Measurements from ENCODE around the gene DIPK1B.
A peak's percentile ranks its signal among the peaks of the same experiment; 100 is the strongest.

DIPK1B gene

DNA sequence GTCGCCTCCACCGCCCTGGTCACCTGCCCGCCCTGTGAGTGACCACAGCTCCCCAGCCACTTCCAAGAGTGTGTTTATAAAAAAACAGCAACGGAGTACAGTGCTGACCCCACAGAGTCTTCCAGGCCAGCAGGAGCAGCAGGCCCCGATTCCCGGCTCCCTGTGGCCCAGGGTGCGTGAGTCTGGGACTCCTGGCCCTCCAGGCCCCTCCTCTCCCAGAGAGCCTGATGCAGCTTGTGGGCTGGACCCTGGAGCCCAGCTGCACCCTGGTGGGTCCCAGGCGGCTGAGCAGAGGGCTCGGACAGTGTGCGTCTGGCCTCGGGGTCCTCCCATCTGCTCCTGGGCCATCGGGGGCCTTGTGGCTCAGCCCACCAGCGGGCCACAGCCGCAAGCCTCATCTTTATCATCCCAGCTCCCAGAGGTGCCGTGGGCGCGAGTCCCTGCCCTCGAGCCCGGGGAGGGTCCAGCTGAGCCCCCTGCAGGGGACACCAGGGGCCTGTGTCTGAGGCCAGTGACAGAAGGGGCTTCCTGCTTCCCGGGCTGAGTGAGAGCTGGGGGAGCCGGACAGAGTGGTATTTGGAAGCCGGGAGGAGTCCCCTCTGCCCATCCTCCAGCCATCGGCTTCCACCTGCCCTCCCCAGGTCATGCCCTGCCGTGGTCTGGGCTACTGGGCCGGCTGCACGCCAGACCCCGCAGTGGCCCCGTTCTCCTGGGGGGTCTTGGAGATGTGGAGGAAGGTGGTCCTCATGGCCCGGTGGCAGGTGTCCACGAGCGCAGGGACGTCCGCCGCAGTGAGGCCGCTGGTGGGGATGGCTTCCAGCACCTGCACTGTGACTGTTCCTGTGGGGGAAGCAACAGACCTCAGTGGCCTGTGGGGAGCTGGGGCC, 39.0 kb upstream of the DIPK1B start:
- no peak for DNase-seq (ENCODE audit: low read depth, low spot score)

DNA sequence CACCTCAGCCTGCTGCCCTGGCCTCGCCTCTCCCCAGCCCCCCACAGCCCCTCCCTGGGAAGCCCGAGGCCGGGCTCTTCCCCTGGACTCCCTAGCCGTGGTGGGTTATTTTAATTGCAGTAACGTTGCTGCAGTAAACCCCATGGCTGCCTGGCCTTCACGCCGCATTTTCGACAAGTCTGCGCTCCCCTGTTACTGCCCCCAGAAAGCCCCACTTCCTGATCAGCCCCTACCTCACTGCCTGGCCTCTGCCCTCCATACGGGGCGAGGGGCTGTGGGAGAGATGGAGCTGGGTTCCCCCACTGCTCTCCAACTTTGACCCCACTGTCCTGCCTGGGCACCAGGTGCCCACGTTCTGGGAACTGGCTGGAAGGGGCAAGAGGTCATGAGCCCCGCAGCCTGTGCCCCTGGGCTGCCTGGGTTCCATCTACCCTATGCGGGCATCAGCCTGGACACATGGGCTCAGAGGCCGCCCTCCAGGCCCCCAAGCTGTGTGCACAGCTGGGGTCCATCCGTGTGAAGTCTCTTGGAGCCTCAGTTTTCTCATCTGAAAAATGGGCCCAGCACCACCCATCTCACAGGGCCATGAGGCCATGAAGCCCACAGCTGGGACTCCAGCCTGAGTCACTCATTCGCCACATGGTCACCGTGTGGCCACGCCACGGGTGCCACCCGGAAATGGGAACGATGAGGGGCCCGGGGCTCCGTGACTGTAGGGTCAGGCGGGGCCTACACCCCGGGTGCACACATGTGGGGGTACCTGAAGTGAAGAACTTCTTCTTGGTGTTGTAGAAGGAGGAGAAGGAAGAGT, 38.2 kb upstream of the DIPK1B start:
- no peak for DNase-seq (ENCODE audit: low read depth, low spot score)

DNA sequence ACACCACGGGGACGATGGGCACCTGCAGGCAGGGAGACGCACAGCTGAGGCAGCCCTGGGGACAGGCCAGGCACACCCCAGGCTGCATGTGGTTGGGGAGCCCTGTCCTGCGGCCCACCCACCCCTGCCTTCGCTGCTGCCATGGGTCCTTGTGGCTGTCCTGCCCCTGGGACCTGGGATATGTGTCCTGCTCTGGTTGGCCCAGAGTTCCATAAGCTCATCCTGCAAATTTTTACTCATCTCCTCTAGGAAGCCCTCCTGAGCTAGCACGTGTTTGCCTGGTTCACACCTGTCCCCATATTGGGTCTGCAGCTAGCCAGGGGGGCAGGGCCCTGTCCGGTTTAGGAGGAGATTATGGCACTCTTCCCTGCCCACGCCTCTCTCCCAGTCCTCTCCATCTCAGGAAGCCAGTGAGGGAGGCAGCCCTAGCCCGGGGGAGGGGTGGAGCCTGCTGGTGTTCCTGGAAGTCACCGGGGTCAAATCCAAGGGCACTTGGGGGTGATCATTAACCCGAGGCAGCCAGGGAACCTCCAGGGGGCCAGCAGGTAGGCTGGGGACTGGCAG, 37.5 kb upstream of the DIPK1B start:
- DNase-seq (ENCODE audit: low read depth, low spot score) = no peak

DNA sequence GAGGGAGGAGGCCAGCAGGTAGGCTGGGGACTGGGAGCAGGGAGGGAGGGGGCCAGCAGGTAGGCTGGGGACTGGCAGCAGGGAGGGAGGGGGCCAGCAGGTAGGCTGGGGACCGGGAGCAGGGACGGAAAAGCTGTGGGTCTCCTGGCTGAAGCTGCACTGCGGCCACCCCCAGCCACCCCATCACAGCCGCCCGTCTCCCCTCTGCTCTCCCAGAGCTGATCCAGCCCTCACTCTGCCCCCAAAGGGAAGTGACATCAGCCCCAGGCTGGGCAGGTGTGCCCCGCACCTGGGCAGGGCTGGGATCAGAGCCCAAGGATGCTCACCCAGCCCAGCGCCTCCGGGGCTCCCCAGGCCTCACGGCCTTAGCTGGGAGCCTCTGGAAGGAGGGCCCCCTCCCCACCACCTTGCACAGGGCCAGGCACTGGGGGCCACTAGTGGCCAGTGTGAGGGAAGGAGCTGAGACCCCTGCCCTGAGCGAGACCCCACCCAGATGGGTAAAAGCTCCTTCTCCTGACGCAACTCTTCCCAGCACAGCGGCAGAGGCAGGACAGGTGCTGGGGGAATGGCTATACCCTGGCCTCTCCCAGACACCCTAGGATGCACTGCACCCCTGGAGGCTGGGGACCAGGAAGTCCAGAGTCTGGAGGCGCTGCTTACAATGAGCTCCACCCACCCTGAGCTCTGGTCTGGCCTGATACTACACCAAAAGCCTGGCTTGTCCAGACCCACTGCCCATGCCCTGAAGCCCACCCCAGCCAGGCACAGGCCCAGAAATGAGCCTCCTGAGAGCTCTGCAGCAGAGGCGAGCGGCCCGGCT, 36.7 kb upstream of the DIPK1B start:
- no peak for DNase-seq (ENCODE audit: low read depth, low spot score)

DNA sequence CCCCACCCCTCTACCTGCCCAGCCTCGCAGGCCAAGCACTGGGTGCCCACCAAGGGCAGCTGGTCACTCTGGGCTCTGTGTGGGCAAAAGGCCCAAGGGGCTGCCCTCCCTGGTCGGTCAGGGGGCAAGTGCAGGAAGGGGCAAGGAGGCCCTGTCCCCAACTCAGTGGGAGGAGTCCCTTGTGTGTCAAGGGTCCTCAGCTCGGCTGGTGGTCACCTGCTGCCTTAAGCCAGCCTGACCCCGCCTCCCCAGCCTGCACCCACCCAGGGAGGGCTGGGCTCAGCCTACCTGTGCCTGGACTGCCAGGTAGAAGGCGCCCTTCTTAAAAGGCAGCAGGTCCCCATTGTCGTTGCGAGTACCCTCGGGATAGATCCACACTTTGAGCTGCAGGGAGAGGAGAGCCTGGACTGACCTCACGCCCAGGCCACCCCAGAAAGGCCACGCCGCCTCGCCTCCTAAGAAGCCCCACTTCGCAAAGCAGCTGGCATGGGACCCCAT, 36.0 kb upstream of the DIPK1B start:
- DNase-seq (ENCODE audit: low read depth, low spot score) = no peak

DNA sequence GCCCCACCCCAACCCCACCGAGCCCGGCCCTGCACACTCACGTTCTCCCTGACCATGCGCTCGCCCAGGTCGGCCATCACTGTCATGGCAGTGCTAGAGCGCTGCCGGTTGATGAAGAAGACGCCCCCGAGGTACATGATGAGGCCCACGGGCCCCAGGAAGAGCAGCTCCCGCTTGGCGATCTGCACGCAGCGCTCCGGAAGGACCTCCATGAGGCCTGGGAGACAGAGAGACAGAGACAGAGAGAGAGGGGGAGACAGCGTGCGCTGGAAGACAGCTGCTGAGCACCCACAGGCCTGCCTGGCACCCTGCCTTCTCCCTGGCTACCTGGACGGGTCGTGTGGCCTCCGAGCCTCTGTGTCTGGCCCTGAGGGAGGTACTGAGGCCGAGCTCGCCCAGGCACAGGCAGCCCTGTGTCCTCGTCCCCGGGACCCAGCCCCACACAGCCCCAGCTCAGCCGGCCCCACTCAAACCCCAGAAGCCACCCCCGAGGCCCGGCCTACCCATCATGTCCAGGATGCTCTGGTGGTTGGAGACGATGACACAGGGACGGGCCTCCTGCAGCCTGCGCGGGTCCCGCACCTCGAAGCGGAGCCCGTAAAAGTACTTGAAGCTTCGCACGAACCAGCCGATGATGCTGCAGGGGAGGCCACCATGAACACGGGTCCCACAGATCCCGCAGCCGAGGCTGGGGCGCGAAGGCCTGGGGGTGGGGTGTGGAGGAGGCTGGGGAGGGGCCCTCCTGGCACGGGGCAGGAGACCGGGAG, 35.3 kb upstream of the DIPK1B start:
- DNase-seq (ENCODE audit: low read depth, low spot score) = no peak

DNA sequence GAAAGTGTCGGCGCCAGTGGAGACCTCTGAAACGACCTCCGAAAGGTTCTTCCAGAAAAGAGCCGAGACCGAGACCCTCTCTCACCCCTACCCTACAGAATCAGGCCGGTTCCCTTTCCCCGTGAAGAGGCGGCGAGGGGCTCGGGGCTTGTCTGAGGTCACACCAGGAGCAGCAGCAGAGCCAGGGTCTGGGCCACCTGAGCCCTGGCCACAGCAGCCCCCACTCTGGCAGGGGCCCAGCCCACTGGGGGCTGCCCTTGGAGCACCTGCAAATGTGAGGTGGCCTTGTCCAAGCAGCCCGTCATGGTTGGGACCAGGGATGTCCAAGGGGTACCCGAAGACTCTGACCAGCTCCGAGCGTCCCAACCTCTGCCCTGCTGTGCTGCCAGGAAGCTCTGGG, 34.3 kb upstream of the DIPK1B start:
- no peak for DNase-seq (ENCODE audit: low read depth, low spot score)

DNA sequence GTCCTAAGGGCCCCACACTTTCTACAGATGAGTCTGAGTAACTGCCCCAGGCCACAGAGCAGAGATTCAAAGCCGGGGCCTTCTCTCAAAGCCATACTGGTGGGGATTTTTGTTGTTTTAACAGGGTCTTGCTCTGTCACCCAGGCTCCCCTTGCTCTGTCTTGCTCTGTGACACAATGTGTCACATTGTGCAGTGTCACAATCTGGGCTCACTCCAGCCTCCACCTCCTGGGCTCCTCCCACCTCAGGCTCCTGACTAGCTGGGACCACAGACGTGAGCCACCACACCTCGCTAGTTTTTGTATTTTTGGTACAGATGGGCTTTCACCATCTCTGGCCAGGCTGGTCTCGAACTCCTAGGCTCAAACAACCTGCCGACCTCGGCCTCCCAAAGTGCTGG, 33.7 kb upstream of the DIPK1B start:
- DNase-seq (ENCODE audit: low read depth, low spot score) = no peak

DNA sequence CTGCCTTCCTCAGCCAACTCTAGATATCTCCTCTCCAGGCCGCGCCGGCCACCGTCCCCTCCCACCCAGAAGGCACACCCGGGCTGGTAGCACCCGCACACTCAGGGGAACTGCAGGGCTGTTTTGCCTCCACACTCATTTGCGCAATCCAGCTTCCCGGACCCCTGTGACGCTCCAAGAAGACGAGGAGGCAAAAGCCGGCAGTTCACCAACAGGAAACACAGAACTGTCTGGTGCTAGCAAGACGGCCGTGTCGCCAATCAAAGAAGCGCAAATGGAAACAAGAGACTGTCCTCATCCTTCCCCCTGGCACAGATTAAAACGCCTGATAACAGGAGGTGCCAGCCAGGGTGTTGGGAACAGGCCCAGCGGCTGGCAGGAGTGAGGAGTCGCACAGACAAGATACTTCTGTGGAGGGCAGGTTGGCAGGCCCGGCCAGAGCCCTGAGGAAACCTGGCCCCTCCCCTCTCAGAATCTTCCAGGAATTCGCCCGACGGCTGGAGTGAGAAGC, 32.9 kb upstream of the DIPK1B start:
- peak; percentile 65 for DNase-seq (ENCODE audit: low read depth, low spot score)

DNA sequence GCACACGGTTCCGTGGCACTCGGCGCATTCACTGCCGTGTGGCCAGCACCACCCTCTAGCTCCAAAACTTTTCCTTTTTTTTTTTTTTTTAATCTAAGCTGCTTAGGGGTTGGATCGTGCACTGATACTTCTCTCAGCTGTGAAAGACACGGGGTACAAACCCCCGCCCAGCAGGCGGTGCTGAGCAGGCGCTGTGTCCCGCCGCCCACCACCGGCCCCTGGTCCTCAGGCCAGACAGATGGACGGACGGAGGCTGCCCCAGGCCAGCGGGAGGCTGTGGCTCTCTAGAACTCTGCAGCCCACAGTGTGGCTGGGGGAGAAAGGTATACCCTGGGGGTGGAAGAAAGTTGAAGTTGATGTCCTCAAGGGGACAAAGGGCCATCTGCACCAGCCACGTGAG, 31.3 kb upstream of the DIPK1B start:
- DNase-seq (ENCODE audit: low read depth, low spot score) = no peak

DNA sequence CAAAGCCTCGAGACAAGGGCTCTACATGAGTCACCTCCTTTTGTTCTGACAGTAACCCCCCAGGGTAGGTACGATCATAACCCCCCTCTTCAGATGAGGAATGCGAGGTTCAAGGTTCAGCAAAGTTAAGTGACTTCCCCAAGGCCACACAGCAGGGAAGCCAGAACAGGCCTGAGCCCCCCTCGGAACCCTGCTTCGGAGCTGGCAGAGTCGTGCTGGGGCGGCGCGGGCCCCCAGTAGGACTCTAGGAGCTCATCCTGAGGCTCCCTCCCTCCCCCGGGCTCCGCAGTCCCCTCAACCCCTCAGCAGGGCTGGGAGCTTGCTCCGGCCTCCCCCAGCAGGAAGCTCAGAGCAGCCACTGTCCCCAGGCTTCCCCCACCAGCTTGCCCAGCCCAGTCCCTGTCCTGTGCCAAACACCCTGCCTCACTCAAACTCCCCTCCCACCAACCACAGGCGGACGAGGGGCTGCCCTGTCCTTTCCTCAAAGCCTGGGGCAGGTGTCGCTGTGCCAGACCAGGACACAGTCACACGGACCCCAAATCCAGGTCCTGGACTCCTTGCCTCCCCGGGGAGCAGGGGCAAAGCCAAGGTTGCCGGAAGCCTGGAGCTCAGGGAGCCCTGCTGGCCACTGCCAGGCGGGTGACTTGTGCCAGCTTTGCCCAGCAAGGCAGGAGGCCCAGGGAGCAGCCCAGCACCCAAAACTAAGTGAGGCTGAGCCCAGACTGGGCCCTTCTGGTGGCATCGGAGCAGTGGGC, 30.2 kb upstream of the DIPK1B start:
- DNase-seq (ENCODE audit: low read depth, low spot score) = no peak

DNA sequence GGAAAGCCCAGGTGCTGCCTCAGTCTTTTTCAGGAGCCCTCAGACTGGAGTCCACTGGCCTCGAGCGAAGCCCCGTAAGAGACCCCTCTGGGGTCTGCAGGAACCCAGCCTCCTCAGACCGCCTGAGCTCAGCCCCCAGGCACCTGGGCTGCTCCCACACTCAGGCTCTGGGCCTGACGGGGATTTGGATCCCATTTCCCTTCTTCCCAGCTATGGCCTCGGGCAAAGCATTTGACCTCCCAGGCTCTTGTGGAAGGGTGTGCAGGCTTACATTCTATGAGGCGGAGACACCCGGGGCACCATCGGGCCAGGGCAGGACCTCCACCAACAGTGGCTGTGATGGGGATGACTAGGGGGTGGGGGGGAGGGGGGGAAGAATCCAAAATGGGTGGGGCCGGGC, 29.7 kb upstream of the DIPK1B start:
- peak; percentile 69 for DNase-seq (ENCODE audit: low read depth, low spot score)

DNA sequence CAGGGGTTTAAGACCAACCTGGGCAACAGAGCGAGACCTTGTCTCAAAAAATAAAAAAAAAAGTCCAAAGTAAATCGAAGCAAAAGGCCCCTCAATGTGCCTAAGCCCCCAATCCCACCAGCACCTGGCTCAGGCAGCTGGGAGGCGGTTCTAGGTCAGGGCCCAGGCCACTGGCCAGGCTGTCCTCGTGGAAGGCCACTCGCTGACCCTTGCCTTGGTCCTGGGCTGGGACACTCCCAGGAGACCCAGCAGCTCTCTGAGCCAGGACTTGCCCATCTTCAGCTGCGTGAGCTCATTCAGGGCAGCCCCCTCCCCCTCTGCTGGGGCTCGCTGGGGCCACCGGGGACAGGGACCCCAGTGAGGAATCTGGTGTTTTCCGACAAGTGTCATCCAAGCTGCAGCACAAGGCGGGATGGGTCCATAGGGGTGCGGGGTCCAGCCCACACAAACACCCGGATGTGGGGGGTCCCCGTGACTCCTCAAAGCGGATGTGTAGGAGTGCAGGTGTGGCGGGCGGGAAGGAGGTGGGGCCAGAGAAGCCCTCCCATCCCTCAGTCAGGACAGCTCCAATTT, 29.1 kb upstream of the DIPK1B start:
- no peak for DNase-seq (ENCODE audit: low read depth, low spot score)

DNA sequence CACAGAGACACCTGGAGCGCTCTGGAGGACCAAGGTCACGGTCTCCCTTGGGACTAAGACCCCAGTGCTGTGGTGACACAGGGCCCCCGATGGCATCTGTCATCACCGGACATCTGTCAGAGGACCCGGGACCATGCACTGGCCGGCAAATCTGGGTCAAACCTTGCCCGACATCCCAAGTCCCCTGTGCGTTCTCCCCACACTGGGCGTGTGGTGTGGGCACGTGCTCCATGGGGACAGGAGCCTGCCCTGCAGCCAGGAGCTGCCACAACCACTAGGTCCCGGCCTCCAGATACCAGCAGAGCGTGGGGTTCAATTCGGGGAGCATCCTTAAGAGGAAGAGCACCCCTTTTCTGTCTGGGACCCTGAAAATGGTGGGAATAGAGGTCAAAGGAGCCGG, 28.6 kb upstream of the DIPK1B start:
- no peak for DNase-seq (ENCODE audit: low read depth, low spot score)

DNA sequence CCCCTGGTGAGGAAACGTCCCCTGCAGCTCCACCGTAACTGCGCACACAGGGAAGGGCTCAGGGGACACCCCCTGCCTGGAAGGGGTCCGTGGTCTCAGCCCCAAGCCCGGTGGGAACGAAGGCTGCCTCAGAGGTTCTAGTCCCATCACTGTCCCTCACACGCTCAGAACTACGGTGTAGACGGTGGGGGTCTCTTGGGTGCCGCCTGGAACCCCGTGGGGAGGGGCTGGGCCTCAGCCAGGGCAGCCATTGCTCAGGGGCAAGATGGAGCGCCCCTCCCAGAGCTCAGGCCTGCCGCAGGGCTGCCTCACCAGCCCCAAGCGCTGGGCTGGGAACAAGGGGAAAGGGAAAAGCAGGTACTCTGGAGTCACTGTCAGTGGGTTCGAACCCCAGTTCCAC, 28.0 kb upstream of the DIPK1B start:
- DNase-seq (ENCODE audit: low read depth, low spot score) = no peak

DNA sequence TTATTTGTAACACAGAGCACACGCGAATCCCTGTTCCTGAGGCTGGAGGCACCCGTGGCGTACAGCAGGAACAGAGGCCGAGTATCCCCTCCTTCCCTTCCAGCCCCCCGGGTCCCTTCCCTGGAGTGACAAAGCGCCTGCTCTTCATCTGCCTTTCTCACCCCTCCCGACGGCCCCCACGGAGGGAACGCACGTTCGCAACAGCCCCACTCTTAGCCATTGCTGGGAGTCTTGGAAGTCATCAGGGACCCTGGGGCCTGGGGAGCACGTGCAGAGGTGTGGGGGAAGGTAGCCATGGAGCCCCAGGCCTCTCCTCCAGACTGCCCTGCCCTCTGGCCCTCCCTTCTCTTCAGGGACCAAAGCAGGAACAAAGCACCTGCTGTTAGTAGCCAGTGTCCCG, 27.6 kb upstream of the DIPK1B start:
- no peak for DNase-seq (ENCODE audit: low read depth, low spot score)

DNA sequence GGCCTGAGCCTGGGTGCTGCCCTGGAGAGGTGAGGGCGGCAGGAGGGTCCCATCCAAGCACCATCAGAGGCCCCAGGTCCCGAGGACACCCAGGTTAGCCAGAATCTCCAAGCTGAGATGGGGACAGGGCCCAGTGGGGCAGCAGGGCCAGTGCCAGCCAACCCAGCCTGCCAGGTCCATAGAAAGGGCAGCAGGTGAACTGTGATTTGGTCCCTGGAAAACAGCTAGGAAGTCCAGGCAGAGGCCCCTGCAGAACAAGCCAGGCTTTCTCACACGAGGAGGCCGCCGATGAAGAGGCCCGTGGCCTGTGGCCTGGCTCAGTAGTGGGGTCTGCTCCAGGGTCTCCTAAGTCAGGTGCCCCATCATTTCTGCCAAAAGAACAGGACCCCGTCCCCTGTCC, 27.2 kb upstream of the DIPK1B start:
- DNase-seq (ENCODE audit: low read depth, low spot score) = no peak

DNA sequence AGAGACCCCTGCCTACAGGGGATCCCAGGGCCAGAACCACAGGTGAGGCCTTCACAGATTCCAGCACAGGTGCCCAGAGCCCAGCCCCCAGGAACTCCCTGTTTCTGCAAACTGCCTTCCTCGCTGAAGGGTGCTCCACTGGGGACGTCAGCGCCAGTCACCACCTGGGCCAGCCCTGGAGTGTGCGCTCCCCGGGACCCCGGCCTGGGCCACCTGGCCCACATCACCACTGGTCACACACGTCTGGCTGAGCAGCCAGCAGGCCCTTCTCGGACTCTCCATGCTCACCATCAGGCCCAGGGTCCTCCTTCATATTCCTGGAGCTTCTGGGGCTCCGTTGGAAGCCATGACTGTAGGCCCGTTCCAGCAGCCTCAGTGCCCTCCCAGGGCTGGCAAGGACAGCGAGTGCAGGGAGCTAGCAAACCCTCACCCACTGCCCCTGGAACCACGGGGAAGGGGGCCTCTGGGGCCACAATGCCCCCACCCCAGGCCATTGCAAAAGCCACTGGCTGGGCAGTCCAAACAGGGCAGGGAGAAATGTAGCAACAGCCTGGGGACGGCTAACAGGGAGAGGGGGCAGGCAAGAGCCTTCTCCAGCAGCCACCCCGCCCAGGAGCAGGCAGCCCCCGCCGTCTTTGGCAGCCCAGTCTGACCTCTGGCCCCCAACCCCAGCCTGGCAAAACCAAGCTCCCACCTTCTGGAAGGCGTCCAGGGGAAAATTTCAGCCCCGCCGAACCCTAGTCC, 26.4 kb upstream of the DIPK1B start:
- DNase-seq (ENCODE audit: low read depth, low spot score) = no peak

DNA sequence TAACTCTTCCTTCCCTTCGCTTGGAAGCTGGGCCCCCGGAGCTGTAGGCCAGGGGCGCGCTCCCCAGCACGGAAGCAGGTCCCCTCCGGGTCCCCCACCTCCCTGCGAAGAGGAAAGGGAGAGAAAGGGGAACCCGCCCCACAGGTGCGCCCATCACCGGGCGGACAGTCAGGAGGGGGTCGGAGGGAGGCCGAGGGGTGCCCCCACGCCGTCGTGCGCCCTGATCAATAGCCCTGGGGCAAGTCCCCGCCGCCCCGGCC, 25.9 kb upstream of the DIPK1B start:
- DNase-seq (ENCODE audit: low read depth, low spot score) = no peak
